HepG2 (cell line): ENCODE measurements around the gene TRIM9. TPM values are rescaled to one million over a fixed set of nuclear protein-coding genes. Genes with fewer than 3 reads are reported as not detected.
A peak's percentile ranks its signal among the peaks of the same experiment; 100 is the strongest.

Source experiments
- AHR ChIP-seq: IDR thresholded peaks from 2 replicates; pipeline ENCODE4 v1.6.1; 2018; ENCODE audit warnings: missing genetic modification reagents, missing compliant biosample characterization
- CBX5 ChIP-seq: sonication (generic); formaldehyde crosslinking; IDR thresholded peaks from 2 replicates; pipeline ENCODE4 v1.4.0; 2020; ENCODE audit warnings: missing genetic modification reagents, borderline replicate concordance
- DR1 ChIP-seq: sonication (generic); formaldehyde crosslinking; IDR thresholded peaks from 2 replicates; pipeline ENCODE4 v1.8.0; 2021; ENCODE audit warnings: mild to moderate bottlenecking, missing genetic modification reagents, inconsistent platforms
- ESRRA ChIP-seq: sonication (generic); formaldehyde crosslinking; IDR thresholded peaks from 2 replicates; pipeline ENCODE4 v1.5.1; 2020; ENCODE audit warnings: mild to moderate bottlenecking, low read depth, missing genetic modification reagents
- FLYWCH1 ChIP-seq: sonication (generic); formaldehyde crosslinking; IDR thresholded peaks from 2 replicates; pipeline ENCODE4 v1.8.1; 2023; ENCODE audit warnings: mild to moderate bottlenecking, missing genetic modification reagents
- HDAC1 ChIP-seq: sonication (generic); formaldehyde crosslinking; IDR thresholded peaks from 2 replicates; pipeline ENCODE4 v1.5.1; 2020; ENCODE audit warnings: mild to moderate bottlenecking, missing genetic modification reagents
- HOXD1 ChIP-seq: sonication (generic); formaldehyde crosslinking; IDR thresholded peaks from 2 replicates; pipeline ENCODE4 v1.5.0; 2020; ENCODE audit warnings: missing genetic modification reagents
- NR2F1 ChIP-seq, 2 experiments: fragments of 450-650 bp in 1 of 2; formaldehyde crosslinking in 1 of 2; IDR thresholded peaks; 2 replicates each; pipeline versions ENCODE4 v1.5.0 to v1.6.1; 2016 to 2020; ENCODE audit warnings: mild to moderate bottlenecking in 1 of 2, missing compliant biosample characterization in 1 of 2, missing genetic modification reagents in 1 of 2, moderate library complexity in 1 of 2
- RBAK ChIP-seq: sonication (generic); formaldehyde crosslinking; IDR thresholded peaks from 2 replicates; pipeline ENCODE4 v1.5.1; 2020; ENCODE audit warnings: mild to moderate bottlenecking, missing genetic modification reagents
- SALL1 ChIP-seq: sonication (generic); formaldehyde crosslinking; IDR thresholded peaks from 2 replicates; pipeline ENCODE4 v1.8.0; 2022; ENCODE audit warnings: mild to moderate bottlenecking, missing genetic modification reagents
- SAP130 ChIP-seq: IDR thresholded peaks from 2 replicates; pipeline ENCODE4 v1.6.1; 2016; ENCODE audit warnings: low read depth
- YY1 ChIP-seq: IDR thresholded peaks from 2 replicates; pipeline ENCODE4 v1.6.1; 2011; ENCODE audit warnings: low read length, low read depth, moderate library complexity, mild to moderate bottlenecking; ENCODE audit not compliant: insufficient read depth, insufficient replicate concordance
- ZNF337 ChIP-seq: sonication (generic); formaldehyde crosslinking; IDR thresholded peaks from 2 replicates; pipeline ENCODE4 v1.5.1; 2020; ENCODE audit warnings: missing genetic modification reagents, low read depth, mild to moderate bottlenecking, borderline replicate concordance
- ZNF432 ChIP-seq: sonication (generic); formaldehyde crosslinking; IDR thresholded peaks from 2 replicates; pipeline ENCODE4 v1.5.0; 2020; ENCODE audit warnings: missing genetic modification reagents, mild to moderate bottlenecking, borderline replicate concordance
- ZNF816 ChIP-seq: sonication (generic); formaldehyde crosslinking; IDR thresholded peaks from 2 replicates; pipeline ENCODE4 v1.8.0; 2022; ENCODE audit warnings: missing genetic modification reagents, mild to moderate bottlenecking, borderline replicate concordance
- polyA plus RNA-seq, 8 experiments: library from polyadenylated mRNA; depleted of rRNA in 3 of 8; stranded (reverse) in 7 of 8; unstranded in 1 of 8; fragments of >200 nt; fragmentation: Illumina TruSeq in 4 of 8; extraction: Trizol in 4 of 8; gene quantifications; 2 replicates each; pipeline versions ENCODE4 v1.2.1 to v1.2.3, GENCODE V29; 2011 to 2016; ENCODE audit warnings: low read depth in 4 of 8, missing spikeins in 1 of 8, mixed read lengths in 1 of 8; ENCODE audit not compliant: insufficient read depth in 1 of 8
- total RNA-seq, 5 experiments: library from RNA; depleted of rRNA; stranded (reverse); fragments of >200 nt; fragmentation: Illumina TruSeq; extraction: Trizol; gene quantifications; 2 replicates each; pipeline ENCODE4 v1.2.3, GENCODE V29; 2016; ENCODE audit warnings: low read depth in 1 of 5
- TF ChIP-seq, protein P1 (sequence below): sonication (generic); formaldehyde crosslinking; IDR thresholded peaks from 2 replicates; pipeline ENCODE4 v1.5.0; 2020; ENCODE audit warnings: mild to moderate bottlenecking, missing genetic modification reagents, borderline replicate concordance
- TF ChIP-seq, protein P2 (sequence below): sonication (generic); formaldehyde crosslinking; IDR thresholded peaks from 2 replicates; pipeline ENCODE4 v1.5.0; 2020; ENCODE audit warnings: mild to moderate bottlenecking, missing genetic modification reagents
- TF ChIP-seq, protein P3 (sequence below): IDR thresholded peaks from 2 replicates; pipeline ENCODE4 v1.6.1; 2016; ENCODE audit warnings: control low read depth
- TF ChIP-seq, protein P4 (sequence below): sonication (generic); formaldehyde crosslinking; IDR thresholded peaks from 2 replicates; pipeline ENCODE4 v1.4.0; 2020; ENCODE audit warnings: mild to moderate bottlenecking, missing genetic modification reagents

Gene TRIM9
- total and polyA plus RNA-seq, 2 of the 13 experiments (the other 11 are each of a cell fraction or from before 2014, with no cell fraction given): 0.04 to 0.07 TPM

DNA sequence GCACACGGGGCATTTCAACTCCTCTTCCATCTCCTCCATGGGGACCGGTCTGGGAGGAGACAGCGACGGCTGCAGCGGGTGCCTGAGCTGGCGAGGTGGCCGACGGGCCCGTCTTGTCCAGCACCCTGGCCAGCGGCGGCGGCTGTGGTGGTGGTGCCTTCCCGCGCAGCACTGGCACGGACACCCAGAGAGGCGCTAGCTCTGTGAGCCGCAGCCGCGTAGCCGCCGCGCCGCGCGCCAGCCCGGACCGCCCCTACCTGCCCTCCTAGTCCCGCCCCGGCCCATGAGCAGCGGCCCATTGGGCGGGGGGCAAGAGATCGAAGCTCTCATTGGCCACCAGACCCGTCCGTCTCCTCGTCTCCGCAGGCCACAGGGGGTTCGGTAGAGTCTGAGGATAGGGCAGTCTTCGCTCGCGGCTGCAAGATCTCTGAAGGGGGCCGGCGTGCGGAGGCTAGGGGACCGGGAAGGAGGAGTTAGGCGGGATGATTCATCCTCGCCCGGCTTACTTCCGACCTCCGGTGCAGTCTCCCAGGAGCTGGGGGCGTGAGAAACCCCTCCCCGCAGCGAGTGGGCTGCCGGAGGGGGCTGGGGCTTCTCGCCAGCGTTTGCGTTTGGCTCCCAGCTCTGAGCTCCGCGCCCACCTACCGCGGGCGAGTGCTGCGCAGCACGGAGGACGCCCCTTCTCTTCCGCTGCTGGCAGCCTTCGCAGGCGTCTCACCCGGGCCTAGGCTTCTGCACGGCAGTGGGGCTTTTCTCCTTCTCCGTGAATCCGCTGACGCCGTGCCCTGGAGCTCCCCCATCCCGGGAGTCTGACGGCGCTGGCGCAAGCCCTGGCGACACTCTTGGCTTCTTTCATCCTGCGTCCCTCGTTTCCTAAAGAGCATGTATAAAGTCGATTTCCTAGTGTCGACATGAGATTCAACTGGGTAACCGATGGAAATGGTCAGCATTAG lies at the start of gene TRIM9 (continued):
- TF ChIP-seq, protein P1, sequence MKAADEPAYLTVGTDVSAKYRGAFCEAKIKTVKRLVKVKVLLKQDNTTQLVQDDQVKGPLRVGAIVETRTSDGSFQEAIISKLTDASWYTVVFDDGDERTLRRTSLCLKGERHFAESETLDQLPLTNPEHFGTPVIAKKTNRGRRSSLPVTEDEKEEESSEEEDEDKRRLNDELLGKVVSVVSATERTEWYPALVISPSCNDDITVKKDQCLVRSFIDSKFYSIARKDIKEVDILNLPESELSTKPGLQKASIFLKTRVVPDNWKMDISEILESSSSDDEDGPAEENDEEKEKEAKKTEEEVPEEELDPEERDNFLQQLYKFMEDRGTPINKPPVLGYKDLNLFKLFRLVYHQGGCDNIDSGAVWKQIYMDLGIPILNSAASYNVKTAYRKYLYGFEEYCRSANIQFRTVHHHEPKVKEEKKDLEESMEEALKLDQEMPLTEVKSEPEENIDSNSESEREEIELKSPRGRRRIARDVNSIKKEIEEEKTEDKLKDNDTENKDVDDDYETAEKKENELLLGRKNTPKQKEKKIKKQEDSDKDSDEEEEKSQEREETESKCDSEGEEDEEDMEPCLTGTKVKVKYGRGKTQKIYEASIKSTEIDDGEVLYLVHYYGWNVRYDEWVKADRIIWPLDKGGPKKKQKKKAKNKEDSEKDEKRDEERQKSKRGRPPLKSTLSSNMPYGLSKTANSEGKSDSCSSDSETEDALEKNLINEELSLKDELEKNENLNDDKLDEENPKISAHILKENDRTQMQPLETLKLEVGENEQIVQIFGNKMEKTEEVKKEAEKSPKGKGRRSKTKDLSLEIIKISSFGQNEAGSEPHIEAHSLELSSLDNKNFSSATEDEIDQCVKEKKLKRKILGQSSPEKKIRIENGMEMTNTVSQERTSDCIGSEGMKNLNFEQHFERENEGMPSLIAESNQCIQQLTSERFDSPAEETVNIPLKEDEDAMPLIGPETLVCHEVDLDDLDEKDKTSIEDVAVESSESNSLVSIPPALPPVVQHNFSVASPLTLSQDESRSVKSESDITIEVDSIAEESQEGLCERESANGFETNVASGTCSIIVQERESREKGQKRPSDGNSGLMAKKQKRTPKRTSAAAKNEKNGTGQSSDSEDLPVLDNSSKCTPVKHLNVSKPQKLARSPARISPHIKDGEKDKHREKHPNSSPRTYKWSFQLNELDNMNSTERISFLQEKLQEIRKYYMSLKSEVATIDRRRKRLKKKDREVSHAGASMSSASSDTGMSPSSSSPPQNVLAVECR (CRISPR knock-in tag): peak; percentile 35; the same call in 1 of the 2 replicates
- TF ChIP-seq ESRRA (0 out of 2 replicates have a peak, but pooled peaks have one; percentile 29), RBAK (CRISPR knock-in tag) (no peak), ZNF432 (CRISPR knock-in tag) (no peak), FLYWCH1 (CRISPR knock-in tag) (peak; percentile 58; the same call in 1 of the 2 replicates), DR1 (no peak), SALL1 (CRISPR knock-in tag) (peak; percentile 24; the same call in 1 of the 2 replicates), ZNF816 (CRISPR knock-in tag) (no peak), AHR (CRISPR knock-in tag) (no peak), NR2F1 (CRISPR knock-in tag; IDR thresholded peaks at IDR 0.05) (no peak), CBX5 (CRISPR knock-in tag) (no peak), SAP130 (CRISPR knock-in tag) (peak; percentile 47; the same call in 1 of the 2 replicates), ZNF337 (no peak), HDAC1 (no peak), HOXD1 (CRISPR knock-in tag) (no peak), YY1 (no peak)
- TF ChIP-seq, protein P2, sequence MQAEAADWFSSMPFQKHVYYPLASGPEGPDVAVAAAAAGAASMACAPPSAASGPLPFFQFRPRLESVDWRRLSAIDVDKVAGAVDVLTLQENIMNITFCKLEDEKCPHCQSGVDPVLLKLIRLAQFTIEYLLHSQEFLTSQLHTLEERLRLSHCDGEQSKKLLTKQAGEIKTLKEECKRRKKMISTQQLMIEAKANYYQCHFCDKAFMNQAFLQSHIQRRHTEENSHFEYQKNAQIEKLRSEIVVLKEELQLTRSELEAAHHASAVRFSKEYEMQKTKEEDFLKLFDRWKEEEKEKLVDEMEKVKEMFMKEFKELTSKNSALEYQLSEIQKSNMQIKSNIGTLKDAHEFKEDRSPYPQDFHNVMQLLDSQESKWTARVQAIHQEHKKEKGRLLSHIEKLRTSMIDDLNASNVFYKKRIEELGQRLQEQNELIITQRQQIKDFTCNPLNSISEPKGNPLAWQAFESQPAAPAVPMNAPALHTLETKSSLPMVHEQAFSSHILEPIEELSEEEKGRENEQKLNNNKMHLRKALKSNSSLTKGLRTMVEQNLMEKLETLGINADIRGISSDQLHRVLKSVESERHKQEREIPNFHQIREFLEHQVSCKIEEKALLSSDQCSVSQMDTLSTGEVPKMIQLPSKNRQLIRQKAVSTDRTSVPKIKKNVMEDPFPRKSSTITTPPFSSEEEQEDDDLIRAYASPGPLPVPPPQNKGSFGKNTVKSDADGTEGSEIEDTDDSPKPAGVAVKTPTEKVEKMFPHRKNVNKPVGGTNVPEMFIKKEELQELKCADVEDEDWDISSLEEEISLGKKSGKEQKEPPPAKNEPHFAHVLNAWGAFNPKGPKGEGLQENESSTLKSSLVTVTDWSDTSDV (CRISPR knock-in tag): 0 out of 2 replicates have a peak, but pooled peaks have one; percentile 49
- TF ChIP-seq, protein P3, sequence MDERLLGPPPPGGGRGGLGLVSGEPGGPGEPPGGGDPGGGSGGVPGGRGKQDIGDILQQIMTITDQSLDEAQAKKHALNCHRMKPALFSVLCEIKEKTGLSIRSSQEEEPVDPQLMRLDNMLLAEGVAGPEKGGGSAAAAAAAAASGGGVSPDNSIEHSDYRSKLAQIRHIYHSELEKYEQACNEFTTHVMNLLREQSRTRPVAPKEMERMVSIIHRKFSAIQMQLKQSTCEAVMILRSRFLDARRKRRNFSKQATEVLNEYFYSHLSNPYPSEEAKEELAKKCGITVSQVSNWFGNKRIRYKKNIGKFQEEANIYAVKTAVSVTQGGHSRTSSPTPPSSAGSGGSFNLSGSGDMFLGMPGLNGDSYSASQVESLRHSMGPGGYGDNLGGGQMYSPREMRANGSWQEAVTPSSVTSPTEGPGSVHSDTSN (CRISPR knock-in tag): peak; percentile 91
- TF ChIP-seq, protein P4, sequence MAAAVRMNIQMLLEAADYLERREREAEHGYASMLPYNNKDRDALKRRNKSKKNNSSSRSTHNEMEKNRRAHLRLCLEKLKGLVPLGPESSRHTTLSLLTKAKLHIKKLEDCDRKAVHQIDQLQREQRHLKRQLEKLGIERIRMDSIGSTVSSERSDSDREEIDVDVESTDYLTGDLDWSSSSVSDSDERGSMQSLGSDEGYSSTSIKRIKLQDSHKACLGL: 0 out of 2 replicates have a peak, but pooled peaks have one; percentile 54
